GM10266 (cell line): ENCODE data around the gene TAMALIN.

Source experiments
- DNase-seq: peaks from one replicate; pipeline ENCODE4 v3.0.0; 2012; ENCODE audit errors: extremely low spot score
- CTCF ChIP-seq: IDR thresholded peaks from 2 replicates; pipeline ENCODE4 v1.5.1; 2012; ENCODE audit warnings: mild to moderate bottlenecking, low read depth; ENCODE audit not compliant: control insufficient read depth, insufficient read depth; ENCODE audit errors: missing control alignments

Gene TAMALIN

GRCh38 chr12:52045794-52046199 lies 39.1 kb downstream of the TAMALIN start:
- no peak for TF ChIP-seq CTCF

GRCh38 chr12:52046859-52047258 lies 40.1 kb downstream of the TAMALIN start:
- DNase-seq = no peak
- no peak for TF ChIP-seq CTCF

More at GRCh38 chr12:52045794-52046199, 39.1 kb downstream of the TAMALIN start:
- no peak for DNase-seq

GRCh38 chr12:52049286-52049685 lies 42.5 kb downstream of the TAMALIN start:
- DNase-seq = no peak
- no peak for TF ChIP-seq CTCF

GRCh38 chr12:52049688-52050087 lies 42.9 kb downstream of the TAMALIN start:
- TF ChIP-seq CTCF = no peak

GRCh38 chr12:52050116-52050757 lies 43.5 kb downstream of the TAMALIN start:
- TF ChIP-seq CTCF = no peak
- no peak for DNase-seq

More at GRCh38 chr12:52049688-52050087, 42.9 kb downstream of the TAMALIN start:
- DNase-seq = no peak

- DNase-seq = peak; percentile 98
- TF ChIP-seq CTCF = peak; percentile 12
These were observed 44.2 kb downstream of the TAMALIN start, which contains the start of gene NR4A1 for GRCh38 chr12:52050758-52051541. TSS of gene NR4A1 (plus strand) at chr12:52051442. CDS start at chr12:52054329, 2,887 bp downstream.

- TF ChIP-seq CTCF = no peak
- DNase-seq = no peak
These were observed 45.9 kb downstream of the TAMALIN start for GRCh38 chr12:52052468-52053186.
